SK-N-MC (cell line): ENCODE data around the gene TAS2R38.

Source experiments
- EZH2 ChIP-seq: fragments of 200-600 bp; sonication (generic); IDR thresholded peaks from one replicate; pipeline ENCODE4 v1.6.1; 2017; ENCODE audit warnings: antibody characterized with exemption
- FOXP2 ChIP-seq: optimal IDR thresholded peaks from 2 replicates; pipeline ENCODE3; 2011; ENCODE audit warnings: mild to moderate bottlenecking, moderate library complexity; ENCODE audit not compliant: insufficient read depth; ENCODE audit errors: extremely low read length, control extremely low read depth
- POLR2AphosphoS5 ChIP-seq: IDR thresholded peaks from 2 replicates; pipeline ENCODE4 v1.6.1; 2012; ENCODE audit warnings: mild to moderate bottlenecking, low read depth, low read length, borderline replicate concordance

- no peak for TF ChIP-seq POLR2AphosphoS5
- no peak for TF ChIP-seq EZH2
- no peak for TF ChIP-seq FOXP2
Observed at GRCh38 chr7:141928845-141929195, 44.8 kb downstream of the TAS2R38 start.
